GM12878 (cell line): ENCODE measurements around the gene IGHMBP2. TPM values are rescaled to one million over a fixed set of nuclear protein-coding genes. Genes with fewer than 3 reads are reported as not detected.
A peak's percentile ranks its signal among the peaks of the same experiment; 100 is the strongest.

Experiments used
- ATAC-seq: fragments of 200-7000 bp; cut with Tn5 transposase; 3 replicates; pipeline ENCODE4 v1.9.1; 2020; ENCODE audit warnings: mild to moderate bottlenecking, moderate library complexity
- BruUV-seq: library from RNA; stranded (reverse); fragments of 400-500 nt; replicated peaks from 2 replicates; lab custom pipeline; 2021; lab: Mats Ljungman, UMichigan
- CTCF ChIA-PET: fragments of 300-600 bp; sonication (Branson Sonifier 250); formaldehyde crosslinking; extraction: SDS; loops from one replicate; lab custom pipeline; 2021; ENCODE audit warnings: inconsistent platforms; lab: Yijun Ruan, JAX
- POLR2A ChIA-PET: fragments of 350-600 bp; formaldehyde crosslinking; extraction: SDS; loops from one replicate; lab custom pipeline; 2021; ENCODE audit warnings: inconsistent platforms; lab: Charles Lee
- RAD21 ChIA-PET: fragments of 300-600 bp; sonication (Branson Sonifier 250); formaldehyde crosslinking; loops from one replicate; lab custom pipeline; 2023; ENCODE audit warnings: antibody characterized with exemption; ENCODE audit not compliant: unreplicated experiment; lab: Charles Lee
- SMC1A ChIA-PET: fragments of 300-600 bp; sonication (Branson Sonifier 250); formaldehyde crosslinking; loops from one replicate; lab custom pipeline; 2023; ENCODE audit not compliant: unreplicated experiment, uncharacterized antibody; lab: Charles Lee
- DNase-seq: peaks from one replicate; pipeline ENCODE4 v3.0.0-alpha.2; 2011; ENCODE audit warnings: low read depth, low spot score
- FAIRE-seq: peaks from 3 replicates; lab custom pipeline; 2011; peaks lifted over from hg19 to GRCh38; lab: Jason Lieb, UNC
- H2AFZ ChIP-seq: 2 replicates; pipeline ENCODE4 v1.6.0; 2011; ENCODE audit warnings: low read depth, low read length, control low read depth; ENCODE audit not compliant: control insufficient read depth
- H3K27ac ChIP-seq: 2 replicates; pipeline ENCODE4 v1.5.1; 2011; ENCODE audit warnings: control low read depth; ENCODE audit not compliant: control insufficient read depth, insufficient read depth
- H3K27me3 ChIP-seq, 2 experiments: replicated peaks in 1 of 2; 2 replicates each; pipeline versions ENCODE4 v1.6.0 to v1.6.1; 2011; ENCODE audit warnings: low read length in 1 of 2; ENCODE audit not compliant: control insufficient read depth in 2 of 2, insufficient read depth in 2 of 2
- H3K36me3 ChIP-seq, 2 experiments: 2 replicates each; pipeline ENCODE4 v1.5.1; 2011; ENCODE audit warnings: low read length in 1 of 2; ENCODE audit not compliant: control insufficient read depth in 2 of 2, insufficient read depth in 2 of 2
- H3K4me1 ChIP-seq: 2 replicates; pipeline ENCODE4 v1.6.1; 2011; ENCODE audit warnings: mild to moderate bottlenecking, low read length, moderate library complexity, mixed read lengths; ENCODE audit not compliant: control insufficient read depth, insufficient read depth
- H3K4me2 ChIP-seq: 2 replicates; pipeline ENCODE4 v1.6.0; 2011; ENCODE audit warnings: control low read depth; ENCODE audit not compliant: control insufficient read depth, insufficient read depth
- H3K4me3 ChIP-seq: fragments of 200-600 bp; sonication (generic); 2 replicates; pipeline ENCODE4 v1.5.1; 2016
- H3K79me2 ChIP-seq: 2 replicates; pipeline ENCODE4 v1.6.0; 2011; ENCODE audit warnings: low read length; ENCODE audit not compliant: control insufficient read depth, insufficient read depth
- H3K9ac ChIP-seq: 2 replicates; pipeline ENCODE4 v1.8.0; 2011; ENCODE audit warnings: low read length, control low read depth, mixed read lengths; ENCODE audit not compliant: control insufficient read depth, insufficient read depth
- H3K9me3 ChIP-seq: replicated peaks from 3 replicates; pipeline ENCODE4 v1.5.1; 2011; ENCODE audit warnings: mild to moderate bottlenecking, low read length; ENCODE audit not compliant: control insufficient read depth, insufficient read depth
- H4K20me1 ChIP-seq: 2 replicates; pipeline ENCODE4 v1.6.0; 2011; ENCODE audit not compliant: control insufficient read depth, insufficient read depth
- GABPA ChIP-seq: IDR thresholded peaks from 2 replicates; pipeline ENCODE4 v1.6.1; 2014; ENCODE audit warnings: antibody characterized with exemption, low read depth, mild to moderate bottlenecking, inconsistent platforms
- JUNB ChIP-seq: IDR thresholded peaks from 2 replicates; pipeline ENCODE4 v1.6.1; 2016; ENCODE audit warnings: antibody characterized with exemption, mild to moderate bottlenecking
- LARP7 ChIP-seq: fragments of 450-650 bp; IDR thresholded peaks from 2 replicates; pipeline ENCODE4 v1.6.1; 2017; ENCODE audit warnings: mild to moderate bottlenecking
- MYC ChIP-seq: IDR thresholded peaks from 2 replicates; pipeline ENCODE4 v1.6.1; 2011; ENCODE audit warnings: mild to moderate bottlenecking, low read length, moderate library complexity, inconsistent platforms; ENCODE audit not compliant: insufficient read depth, insufficient replicate concordance, insufficient read length, severe bottlenecking
- PAX8 ChIP-seq: fragments of 450-650 bp; IDR thresholded peaks from 2 replicates; pipeline ENCODE4 v1.6.1; 2017; ENCODE audit warnings: mild to moderate bottlenecking, moderate library complexity
- POLR2AphosphoS5 ChIP-seq: IDR thresholded peaks from 2 replicates; pipeline ENCODE4 v1.6.1; 2011; ENCODE audit warnings: mild to moderate bottlenecking, low read length, inconsistent platforms
- RAD21 ChIP-seq: IDR thresholded peaks from 2 replicates; pipeline ENCODE4 v1.6.1; 2011; ENCODE audit warnings: mild to moderate bottlenecking, low read depth, low read length, moderate library complexity; ENCODE audit not compliant: insufficient read depth
- RAD51 ChIP-seq: fragments of 450-650 bp; IDR thresholded peaks from 2 replicates; pipeline ENCODE4 v1.6.1; 2016; ENCODE audit warnings: moderate library complexity, mild to moderate bottlenecking, inconsistent platforms
- RUNX3 ChIP-seq: IDR thresholded peaks from 2 replicates; pipeline ENCODE4 v1.6.1; 2012; ENCODE audit warnings: low read length, inconsistent platforms
- SIX5 ChIP-seq: IDR thresholded peaks from 2 replicates; pipeline ENCODE4 v1.6.1; 2011; ENCODE audit warnings: mild to moderate bottlenecking, low read depth, low read length, moderate library complexity; ENCODE audit not compliant: severe bottlenecking
- SUPT20H ChIP-seq: IDR thresholded peaks from 2 replicates; pipeline ENCODE4 v1.6.1; 2011; ENCODE audit warnings: low read depth, mild to moderate bottlenecking, low read length, moderate library complexity, borderline replicate concordance; ENCODE audit not compliant: control insufficient read depth
- ZNF622 ChIP-seq: fragments of 450-650 bp; IDR thresholded peaks from 2 replicates; pipeline ENCODE4 v1.6.1; 2017; ENCODE audit warnings: mild to moderate bottlenecking, inconsistent platforms
- WGBS: methylation state at CpG from one replicate; pipeline ENCODE4 v1.1.6; 2016; ENCODE audit warnings: low lambda C conversion rate; ENCODE audit not compliant: insufficient replicate concordance, insufficient coverage; ENCODE audit errors: missing lambda C conversion rate; 5-methylcytosine and 5-hydroxymethylcytosine counted together
- in situ Hi-C: fragments of 300-500 bp; cut with MboI; formaldehyde crosslinking; loops from 9 replicates; pipeline ENCODE4 v1.14.3; 2018; ENCODE audit warnings: mixed read lengths
- intact Hi-C: fragments of 100-400 bp; cut with micrococcal nuclease; formaldehyde crosslinking; loops from one replicate; pipeline ENCODE4 v1.14.2; 2022; ENCODE audit not compliant: unreplicated experiment
- polyA plus RNA-seq, 11 experiments: library from polyadenylated mRNA; depleted of rRNA in 4 of 11; unstranded in 6 of 11; stranded (reverse) in 5 of 11; fragments of >200 nt; fragmentation: Nextera tagmentation in 4 of 11; fragmentation: Illumina TruSeq in 1 of 11; extraction: Ambion mirVana in 4 of 11; extraction: Trizol in 1 of 11; gene quantifications; 1 replicate in 1 of 11; 2 replicates in 10 of 11; pipeline versions ENCODE4 v1.2.1 to v1.2.3, GENCODE V29; 2011 to 2016; ENCODE audit warnings: inconsistent platforms in 2 of 11, missing spikeins in 2 of 11, low read depth in 1 of 11
- total RNA-seq, 4 experiments: library from RNA; depleted of rRNA in 3 of 4; stranded (reverse); fragments of >200 nt in 3 of 4; fragmentation: Illumina TruSeq in 1 of 4; extraction: Trizol in 1 of 4; gene quantifications; 2 replicates each; pipeline versions ENCODE4 v1.2.1 to v1.2.3, GENCODE V29; 2013 to 2021
- TF ChIP-seq, protein P1 (sequence below): fragments of 450-650 bp; IDR thresholded peaks from 2 replicates; pipeline ENCODE4 v1.6.1; 2018; ENCODE audit warnings: borderline replicate concordance, mild to moderate bottlenecking; ENCODE audit not compliant: partially characterized antibody
- TF ChIP-seq, protein P2 (sequence below): IDR thresholded peaks from 2 replicates; pipeline ENCODE4 v1.6.1; 2011; ENCODE audit warnings: mild to moderate bottlenecking, low read depth, low read length, moderate library complexity; ENCODE audit not compliant: insufficient replicate concordance
- TF ChIP-seq, protein P3 (sequence below): fragments of 450-650 bp; IDR thresholded peaks from 2 replicates; pipeline ENCODE4 v1.6.1; 2016; ENCODE audit warnings: mild to moderate bottlenecking
- TF ChIP-seq, protein P4 (sequence below): fragments of 450-650 bp; formaldehyde crosslinking; IDR thresholded peaks from 2 replicates; pipeline ENCODE4 v1.4.0; 2020; ENCODE audit warnings: mild to moderate bottlenecking, moderate library complexity

Gene IGHMBP2
- total and polyA plus RNA-seq, 10 of the 15 experiments (the other 5 are each of a cell fraction or from before 2014, with no cell fraction given): 1.4 to 20.1 (median 11.2) TPM

DNA sequence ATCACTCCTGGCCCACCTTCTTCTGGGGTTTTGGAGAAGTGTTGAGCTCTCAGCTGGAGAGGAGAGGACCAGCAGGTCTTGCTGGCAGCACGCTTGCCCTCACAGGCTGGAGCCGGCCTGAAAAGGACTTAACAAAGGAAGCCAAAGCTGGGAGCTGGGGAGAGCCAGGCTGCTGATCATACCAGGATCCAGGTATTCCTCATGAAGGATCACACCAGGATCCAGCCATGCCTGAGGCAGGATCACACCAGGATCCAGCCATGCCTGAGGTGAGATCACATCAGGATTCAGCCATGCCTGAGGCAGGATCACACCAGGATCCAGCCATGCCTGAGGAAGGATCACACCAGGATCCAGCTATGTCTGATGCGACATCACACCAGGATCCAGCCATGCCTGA lies 60.1 kb downstream of the IGHMBP2 start:
- WGBS: 65% methylated on average over 3 of the region's 3 CpGs

More for the DNA sequence above, 60.1 kb downstream of the IGHMBP2 start:
- Histone ChIP-seq H3K79me2 (no peaks in the 10 kb centered on the region), H3K4me2 (no peak overlapping the region), H3K27me3 (no peaks in the 10 kb centered on the region), H3K4me3 (no peak overlapping the region), H3K4me1 (no peaks in the 10 kb centered on the region; the same call in 1 of the 2 replicates), H4K20me1 (no peaks in the 10 kb centered on the region), H3K9ac (no peak overlapping the region), H3K27ac (no peak overlapping the region), H2AFZ (no peak overlapping the region), H3K9me3 (peaks cover 4% of the 10 kb centered on the region; the same call in 2 of the 3 replicates), H3K36me3 (no peaks in the 10 kb centered on the region)
- intact Hi-C loops: no loop called here
- ATAC-seq (no peak), FAIRE-seq (peak; percentile 78), DNase-seq (no peak)
- ChIA-PET RAD21 (interaction anchor here (0.6 kb wide), 1 partner anchor 306 kb away, joined by 3 read pairs; no protein-coding TSS in a partner anchor), POLR2A (no interaction called here), CTCF (no interaction called here), SMC1A (no interaction called here)
- BruUV-seq: no TSS peak
- no peak for TF ChIP-seq POLR2AphosphoS5
- no peak for TF ChIP-seq PAX8
- no peak for TF ChIP-seq MYC
- no peak for TF ChIP-seq SUPT20H
- TF ChIP-seq, protein P1, sequence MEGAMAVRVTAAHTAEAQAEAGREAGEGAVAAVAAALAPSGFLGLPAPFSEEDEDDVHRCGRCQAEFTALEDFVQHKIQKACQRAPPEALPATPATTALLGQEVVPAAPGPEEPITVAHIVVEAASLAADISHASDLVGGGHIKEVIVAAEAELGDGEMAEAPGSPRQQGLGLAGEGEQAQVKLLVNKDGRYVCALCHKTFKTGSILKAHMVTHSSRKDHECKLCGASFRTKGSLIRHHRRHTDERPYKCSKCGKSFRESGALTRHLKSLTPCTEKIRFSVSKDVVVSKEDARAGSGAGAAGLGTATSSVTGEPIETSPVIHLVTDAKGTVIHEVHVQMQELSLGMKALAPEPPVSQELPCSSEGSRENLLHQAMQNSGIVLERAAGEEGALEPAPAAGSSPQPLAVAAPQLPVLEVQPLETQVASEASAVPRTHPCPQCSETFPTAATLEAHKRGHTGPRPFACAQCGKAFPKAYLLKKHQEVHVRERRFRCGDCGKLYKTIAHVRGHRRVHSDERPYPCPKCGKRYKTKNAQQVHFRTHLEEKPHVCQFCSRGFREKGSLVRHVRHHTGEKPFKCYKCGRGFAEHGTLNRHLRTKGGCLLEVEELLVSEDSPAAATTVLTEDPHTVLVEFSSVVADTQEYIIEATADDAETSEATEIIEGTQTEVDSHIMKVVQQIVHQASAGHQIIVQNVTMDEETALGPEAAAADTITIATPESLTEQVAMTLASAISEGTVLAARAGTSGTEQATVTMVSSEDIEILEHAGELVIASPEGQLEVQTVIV: no peak
- no peak for TF ChIP-seq RAD51
- no peak for TF ChIP-seq GABPA
- no peak for TF ChIP-seq JUNB
- TF ChIP-seq, protein P2, sequence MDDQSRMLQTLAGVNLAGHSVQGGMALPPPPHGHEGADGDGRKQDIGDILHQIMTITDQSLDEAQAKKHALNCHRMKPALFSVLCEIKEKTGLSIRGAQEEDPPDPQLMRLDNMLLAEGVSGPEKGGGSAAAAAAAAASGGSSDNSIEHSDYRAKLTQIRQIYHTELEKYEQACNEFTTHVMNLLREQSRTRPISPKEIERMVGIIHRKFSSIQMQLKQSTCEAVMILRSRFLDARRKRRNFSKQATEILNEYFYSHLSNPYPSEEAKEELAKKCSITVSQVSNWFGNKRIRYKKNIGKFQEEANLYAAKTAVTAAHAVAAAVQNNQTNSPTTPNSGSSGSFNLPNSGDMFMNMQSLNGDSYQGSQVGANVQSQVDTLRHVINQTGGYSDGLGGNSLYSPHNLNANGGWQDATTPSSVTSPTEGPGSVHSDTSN: no peak
- TF ChIP-seq ZNF622: no peak
- TF ChIP-seq, protein P3, sequence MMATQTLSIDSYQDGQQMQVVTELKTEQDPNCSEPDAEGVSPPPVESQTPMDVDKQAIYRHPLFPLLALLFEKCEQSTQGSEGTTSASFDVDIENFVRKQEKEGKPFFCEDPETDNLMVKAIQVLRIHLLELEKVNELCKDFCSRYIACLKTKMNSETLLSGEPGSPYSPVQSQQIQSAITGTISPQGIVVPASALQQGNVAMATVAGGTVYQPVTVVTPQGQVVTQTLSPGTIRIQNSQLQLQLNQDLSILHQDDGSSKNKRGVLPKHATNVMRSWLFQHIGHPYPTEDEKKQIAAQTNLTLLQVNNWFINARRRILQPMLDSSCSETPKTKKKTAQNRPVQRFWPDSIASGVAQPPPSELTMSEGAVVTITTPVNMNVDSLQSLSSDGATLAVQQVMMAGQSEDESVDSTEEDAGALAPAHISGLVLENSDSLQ: no peak
- no peak for TF ChIP-seq LARP7
- TF ChIP-seq RAD21: no peak
- TF ChIP-seq RUNX3: no peak
- no peak for TF ChIP-seq SIX5
- TF ChIP-seq, protein P4, sequence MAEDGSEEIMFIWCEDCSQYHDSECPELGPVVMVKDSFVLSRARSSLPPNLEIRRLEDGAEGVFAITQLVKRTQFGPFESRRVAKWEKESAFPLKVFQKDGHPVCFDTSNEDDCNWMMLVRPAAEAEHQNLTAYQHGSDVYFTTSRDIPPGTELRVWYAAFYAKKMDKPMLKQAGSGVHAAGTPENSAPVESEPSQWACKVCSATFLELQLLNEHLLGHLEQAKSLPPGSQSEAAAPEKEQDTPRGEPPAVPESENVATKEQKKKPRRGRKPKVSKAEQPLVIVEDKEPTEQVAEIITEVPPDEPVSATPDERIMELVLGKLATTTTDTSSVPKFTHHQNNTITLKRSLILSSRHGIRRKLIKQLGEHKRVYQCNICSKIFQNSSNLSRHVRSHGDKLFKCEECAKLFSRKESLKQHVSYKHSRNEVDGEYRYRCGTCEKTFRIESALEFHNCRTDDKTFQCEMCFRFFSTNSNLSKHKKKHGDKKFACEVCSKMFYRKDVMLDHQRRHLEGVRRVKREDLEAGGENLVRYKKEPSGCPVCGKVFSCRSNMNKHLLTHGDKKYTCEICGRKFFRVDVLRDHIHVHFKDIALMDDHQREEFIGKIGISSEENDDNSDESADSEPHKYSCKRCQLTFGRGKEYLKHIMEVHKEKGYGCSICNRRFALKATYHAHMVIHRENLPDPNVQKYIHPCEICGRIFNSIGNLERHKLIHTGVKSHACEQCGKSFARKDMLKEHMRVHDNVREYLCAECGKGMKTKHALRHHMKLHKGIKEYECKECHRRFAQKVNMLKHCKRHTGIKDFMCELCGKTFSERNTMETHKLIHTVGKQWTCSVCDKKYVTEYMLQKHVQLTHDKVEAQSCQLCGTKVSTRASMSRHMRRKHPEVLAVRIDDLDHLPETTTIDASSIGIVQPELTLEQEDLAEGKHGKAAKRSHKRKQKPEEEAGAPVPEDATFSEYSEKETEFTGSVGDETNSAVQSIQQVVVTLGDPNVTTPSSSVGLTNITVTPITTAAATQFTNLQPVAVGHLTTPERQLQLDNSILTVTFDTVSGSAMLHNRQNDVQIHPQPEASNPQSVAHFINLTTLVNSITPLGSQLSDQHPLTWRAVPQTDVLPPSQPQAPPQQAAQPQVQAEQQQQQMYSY: no peak
- in situ Hi-C loops: no loop called here
